HepG2 (cell line): ENCODE results near the gene BTAF1. TPM values are rescaled to one million over a fixed set of nuclear protein-coding genes. Genes with fewer than 3 reads are reported as not detected.

ENCODE experiments used
- ATAC-seq: fragments of 200-7000 bp; cut with Tn5 transposase; 3 replicates; pipeline ENCODE4 v1.9.1; 2020; ENCODE audit warnings: mild to moderate bottlenecking, moderate library complexity
- BruUV-seq: library from RNA; stranded (reverse); fragments of 400-500 nt; replicated peaks from 2 replicates; lab custom pipeline; 2021; lab: Mats Ljungman, UMichigan
- CTCF ChIA-PET: fragments of 300-600 bp; formaldehyde crosslinking; extraction: SDS; loops from one replicate; lab custom pipeline; 2021; ENCODE audit warnings: low total read pairs, inconsistent platforms, low intra/inter-chr PET ratio; lab: Yijun Ruan, JAX
- POLR2A ChIA-PET: fragments of 350-600 bp; sonication (Branson Sonifier 250); formaldehyde crosslinking; loops from one replicate; lab custom pipeline; 2020; ENCODE audit warnings: antibody characterized with exemption, inconsistent platforms; lab: Yijun Ruan, JAX
- DNase-seq: peaks from one replicate; pipeline ENCODE4 v3.0.0-alpha.2; 2015; ENCODE audit warnings: low spot score
- FAIRE-seq: peaks from 3 replicates; lab custom pipeline; 2011; peaks lifted over from hg19 to GRCh38; lab: Jason Lieb, UNC
- H2AFZ ChIP-seq: one replicate; pipeline ENCODE4 v1.6.1; 2011; ENCODE audit warnings: low read length, inconsistent platforms
- H3K27ac ChIP-seq: fragments of 300-600 bp; 3 replicates; pipeline ENCODE4 v1.8.0; 2011; ENCODE audit warnings: mixed run types, mild to moderate bottlenecking, mixed read lengths, low read length, inconsistent platforms; ENCODE audit not compliant: insufficient read depth; ENCODE audit errors: extremely low read length
- H3K27me3 ChIP-seq, 2 experiments: fragments of 200-600 bp in 1 of 2; 2 replicates in 1 of 2; 3 replicates in 1 of 2; pipeline versions ENCODE4 v1.6.0 to v1.8.0; 2011; ENCODE audit warnings: low read length in 2 of 2, mild to moderate bottlenecking in 2 of 2, moderate library complexity in 2 of 2, inconsistent platforms in 1 of 2; ENCODE audit not compliant: insufficient read depth in 2 of 2, control insufficient read depth in 1 of 2
- H3K36me3 ChIP-seq, 2 experiments: fragments of 200-600 bp in 1 of 2; replicated peaks in 1 of 2; 2 replicates in 1 of 2; 3 replicates in 1 of 2; pipeline versions ENCODE4 v1.5.1 to v1.8.0; 2011; ENCODE audit warnings: low read length in 2 of 2, inconsistent platforms in 1 of 2; ENCODE audit not compliant: insufficient read depth in 2 of 2, control insufficient read depth in 1 of 2
- H3K4me1 ChIP-seq: 2 replicates; pipeline ENCODE4 v1.5.1; 2012; ENCODE audit warnings: low read length, inconsistent platforms; ENCODE audit not compliant: insufficient read depth
- H3K4me2 ChIP-seq: 2 replicates; pipeline ENCODE4 v1.6.0; 2011; ENCODE audit warnings: low read depth, low read length, inconsistent platforms
- H3K4me3 ChIP-seq, 3 experiments: fragments of 200-600 bp in 1 of 3; sonication (generic), shearing (Covaris generic) in 1 of 3; replicated peaks in 1 of 3; 2 replicates each; pipeline ENCODE4 v1.5.1; 2011 to 2016; ENCODE audit warnings: low read length in 3 of 3, inconsistent platforms in 2 of 3, low read depth in 2 of 3, mild to moderate bottlenecking in 2 of 3, control low read depth in 1 of 3, mixed read lengths in 1 of 3; ENCODE audit not compliant: insufficient read depth in 1 of 3
- H3K79me2 ChIP-seq: one replicate; pipeline ENCODE4 v1.6.1; 2011; ENCODE audit warnings: low read length, inconsistent platforms; ENCODE audit not compliant: insufficient read depth
- H3K9ac ChIP-seq: 2 replicates; pipeline ENCODE4 v1.6.0; 2011; ENCODE audit warnings: mild to moderate bottlenecking, low read depth, low read length, inconsistent platforms; ENCODE audit not compliant: insufficient read depth
- H3K9me3 ChIP-seq: 2 replicates; pipeline ENCODE4 v1.5.1; 2012; ENCODE audit warnings: mild to moderate bottlenecking, low read length
- H4K20me1 ChIP-seq: 2 replicates; pipeline ENCODE4 v1.6.0; 2011; ENCODE audit warnings: inconsistent platforms, mild to moderate bottlenecking, low read length, moderate library complexity; ENCODE audit not compliant: insufficient read depth
- CHD4 ChIP-seq: fragments of 200-600 bp; sonication (generic); IDR thresholded peaks from 2 replicates; pipeline ENCODE4 v1.7.0; 2017; ENCODE audit warnings: mild to moderate bottlenecking, low read length, borderline replicate concordance
- ETS1 ChIP-seq: sonication (generic); formaldehyde crosslinking; IDR thresholded peaks from 2 replicates; pipeline ENCODE4 v1.4.0; 2020; ENCODE audit warnings: missing genetic modification reagents
- ZNF546 ChIP-seq: sonication (generic); formaldehyde crosslinking; conservative IDR thresholded peaks from 2 replicates; pipeline ENCODE4 v1.8.1; 2023; ENCODE audit warnings: mild to moderate bottlenecking, missing genetic modification reagents
- ZNF562 ChIP-seq: sonication (generic); formaldehyde crosslinking; IDR thresholded peaks from 2 replicates; pipeline ENCODE4 v1.8.0; 2022; ENCODE audit warnings: missing genetic modification reagents, borderline replicate concordance
- WGBS: methylation state at CpG from one replicate; pipeline ENCODE4 v1.1.6; 2017; ENCODE audit warnings: low lambda C conversion rate; 5-methylcytosine and 5-hydroxymethylcytosine counted together
- in situ Hi-C: cut with HindIII; loops from 2 replicates; pipeline ENCODE4 v1.10.0; 2017; ENCODE audit warnings: low pct_unique_long_range_greater_than_20kb; ENCODE audit not compliant: extremely low pct_ligation_motif_present
- intact Hi-C: fragments of 100-400 bp; cut with micrococcal nuclease; formaldehyde crosslinking; loops from one replicate; pipeline ENCODE4 v1.10.0; 2022; ENCODE audit not compliant: unreplicated experiment
- polyA plus RNA-seq, 8 experiments: library from polyadenylated mRNA; depleted of rRNA in 3 of 8; stranded (reverse) in 7 of 8; unstranded in 1 of 8; fragments of >200 nt; fragmentation: Illumina TruSeq in 4 of 8; extraction: Trizol in 4 of 8; gene quantifications; 2 replicates each; pipeline versions ENCODE4 v1.2.1 to v1.2.3, GENCODE V29; 2011 to 2016; ENCODE audit warnings: low read depth in 4 of 8, missing spikeins in 1 of 8, mixed read lengths in 1 of 8; ENCODE audit not compliant: insufficient read depth in 1 of 8
- total RNA-seq, 5 experiments: library from RNA; depleted of rRNA; stranded (reverse); fragments of >200 nt; fragmentation: Illumina TruSeq; extraction: Trizol; gene quantifications; 2 replicates each; pipeline ENCODE4 v1.2.3, GENCODE V29; 2016; ENCODE audit warnings: low read depth in 1 of 5

The BTAF1 gene
- total and polyA plus RNA-seq, 2 of the 13 experiments (the other 11 are each of a cell fraction or from before 2014, with no cell fraction given): 38.6 to 54.1 TPM

DNA sequence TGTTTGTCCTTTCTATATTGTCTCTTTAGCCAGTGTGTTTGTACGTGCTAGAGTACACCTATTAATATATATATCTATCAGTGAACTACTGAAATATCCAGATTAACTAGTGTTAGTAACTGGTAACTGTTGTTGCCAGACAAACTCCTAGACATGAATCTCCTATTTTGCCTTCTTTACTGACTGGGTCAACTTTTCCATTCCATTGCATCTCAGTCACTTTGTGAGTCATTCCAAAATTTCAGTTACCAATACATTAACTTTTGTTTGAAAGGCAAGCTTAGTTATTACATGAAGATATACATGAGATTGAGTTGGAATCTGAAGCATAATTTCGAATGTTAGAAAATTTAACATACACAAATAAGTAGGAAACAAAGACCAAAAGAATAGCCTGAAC is 51.4 kb downstream of the BTAF1 start:
- CTCF ChIA-PET: no interaction called here
- intact Hi-C loops: no loop called here
- no peaks in the 10 kb centered on the region; the same call in 1 of the 2 replicates for H4K20me1 ChIP-seq
- no peaks in the 10 kb centered on the region for H3K27me3 ChIP-seq
- WGBS: 94% methylated on average over 2 of the region's 2 CpGs
- FAIRE-seq: no peak
- H2AFZ ChIP-seq: no peak overlapping the region
- in situ Hi-C loops: no loop called here
- no peaks in the 10 kb centered on the region for H3K79me2 ChIP-seq
- H3K4me3 ChIP-seq: no peak overlapping the region
- no peaks in the 10 kb centered on the region for H3K9me3 ChIP-seq
- POLR2A ChIA-PET: no interaction called here
- H3K36me3 ChIP-seq: peaks cover 4 to 33% of the 10 kb centered on the region in 2 experiments; a peak in 4 of 5 replicates
- no peaks in the 10 kb centered on the region for H3K4me1 ChIP-seq
- no peak overlapping the region for H3K9ac ChIP-seq
- no peak overlapping the region for H3K27ac ChIP-seq
- ATAC-seq: no peak
- DNase-seq: no peak
- no peak for TF ChIP-seq CHD4
- H3K4me2 ChIP-seq: no peak overlapping the region
- no TSS peak for BruUV-seq

DNA sequence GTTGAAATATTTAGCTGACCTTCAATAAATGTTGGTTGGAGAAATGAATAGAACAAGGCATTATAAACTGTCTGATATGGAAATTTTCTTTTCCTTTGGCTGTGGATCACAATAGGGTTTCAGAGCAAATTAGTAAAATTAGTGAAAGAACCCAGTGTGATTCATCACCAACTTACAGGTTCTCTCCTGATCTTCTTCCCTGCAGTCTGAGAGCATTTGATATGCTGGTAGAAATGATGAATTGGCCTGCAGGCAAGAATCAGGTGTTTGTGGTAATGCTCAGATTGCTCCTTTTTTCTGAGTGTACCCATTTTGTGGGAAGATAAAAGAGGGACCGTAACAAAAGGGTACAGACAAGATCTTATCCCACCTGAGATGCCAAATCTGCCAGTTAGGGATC is 51.9 kb downstream of the BTAF1 start:
- BruUV-seq: no TSS peak
- Histone ChIP-seq H3K4me3 (no peak overlapping the region), H4K20me1 (no peaks in the 10 kb centered on the region; the same call in 1 of the 2 replicates), H3K27ac (no peak overlapping the region), H3K9ac (no peak overlapping the region), H3K79me2 (no peaks in the 10 kb centered on the region), H3K27me3 (no peaks in the 10 kb centered on the region), H3K4me1 (no peaks in the 10 kb centered on the region), H3K4me2 (no peak overlapping the region), H3K9me3 (no peaks in the 10 kb centered on the region), H2AFZ (no peak overlapping the region), H3K36me3 (peaks cover 4 to 33% of the 10 kb centered on the region in 2 experiments; a peak in 4 of 5 replicates)
- DNase-seq: no peak
- CTCF ChIA-PET: no interaction called here
- no peak for FAIRE-seq
- 94% methylated on average over 1 of the region's 1 CpG for whole genome bisulfite sequencing
- intact Hi-C loops (no loop called here), in situ Hi-C loops (no loop called here)
- ATAC-seq: no peak
- TF ChIP-seq ZNF546 (CRISPR knock-in tag) (no peak), ETS1 (CRISPR knock-in tag) (no peak), ZNF562 (no peak)
- POLR2A ChIA-PET: no interaction called here
